ENCODE results near the gene SLC26A8. TPM values are rescaled to one million over a fixed set of nuclear protein-coding genes. Genes with fewer than 3 reads are reported as not detected.

SLC26A8 gene
- total and polyA plus RNA-seq, 2 experiments from 2014 or later: 0.89 to 2.9 TPM

DNA sequence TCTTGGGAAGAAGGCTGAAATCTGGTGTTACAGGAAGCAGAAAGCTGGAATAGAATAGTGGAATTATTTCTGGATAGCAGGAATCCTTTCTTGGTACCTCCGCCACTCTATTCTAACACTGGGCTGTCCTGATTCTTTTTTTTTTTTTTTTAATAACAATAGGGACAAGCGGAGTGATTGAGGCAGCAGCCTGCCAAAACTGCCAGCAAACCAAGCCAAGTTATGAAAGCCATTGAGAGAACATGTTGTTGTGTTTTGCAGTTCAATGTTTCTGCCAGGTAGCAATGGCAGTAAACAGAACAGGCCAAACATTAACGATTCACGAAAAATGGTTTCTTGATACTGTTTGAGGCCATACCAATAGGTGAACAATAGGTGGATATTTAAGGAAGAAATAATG lies 47.1 kb downstream of the SLC26A8 start:
- Histone ChIP-seq H3K27ac (ENCODE audit: low read depth) (no peak overlapping the region), H3K4me2 (no peak overlapping the region), H3K36me3 (ENCODE audit: insufficient read depth) (no peaks in the 10 kb centered on the region), H3K27me3 (ENCODE audit: insufficient read depth) (no peaks in the 10 kb centered on the region), H3K4me3 (no peak overlapping the region), H3F3A (replicated peaks; ENCODE audit: low read depth) (no peaks in the 10 kb centered on the region), H3K4me1 (ENCODE audit: insufficient read depth) (no peaks in the 10 kb centered on the region), H3K9me2 (ENCODE audit: insufficient read depth) (0 out of 2 replicates have a peak, but pooled peaks cover 2% of the 10 kb centered on the region), H4K20me1 (replicated peaks; ENCODE audit: insufficient read depth) (no peaks in the 10 kb centered on the region), H2AFZ (peak overlapping the region; percentile 60; the same call in 1 of the 2 replicates), H3K79me2 (replicated peaks; ENCODE audit: insufficient read depth) (no peaks in the 10 kb centered on the region)
- Mint-ChIP-seq H3K4me1 (no peaks in the 10 kb centered on the region; the same call in 2 of the 3 replicates), H3K27me3 (ENCODE audit: insufficient read depth, low read depth, poor library complexity) (peaks cover 1% of the 10 kb centered on the region), H3K27ac (no peak overlapping the region), H3K4me3 (no peak overlapping the region), H3K36me3 (ENCODE audit: low read depth) (no peaks in the 10 kb centered on the region), H3K9me3 (no peaks in the 10 kb centered on the region)
- ATAC-seq: no peak
- no peak for DNase-seq (ENCODE audit: low spot score)
- TF ChIP-seq ZNF114 (CRISPR knock-in tag; IDR thresholded peaks at IDR 0.05) (no peak), NANOG (IDR thresholded peaks at IDR 0.05; ENCODE audit: borderline replicate concordance) (no peak), EZH2 (IDR thresholded peaks at IDR 0.05; ENCODE audit: low read depth, unreplicated experiment) (no peak), EZH2phosphoT487 (IDR thresholded peaks at IDR 0.05; ENCODE audit: unreplicated experiment) (no peak), JUNB (IDR thresholded peaks at IDR 0.05; ENCODE audit: unreplicated experiment) (no peak), CREB1 (CRISPR knock-in tag; IDR thresholded peaks at IDR 0.05; ENCODE audit: low read depth) (no peak), ZNF331 (CRISPR knock-in tag; IDR thresholded peaks at IDR 0.05; ENCODE audit: low read depth) (no peak), STAT1 (IDR thresholded peaks at IDR 0.05; ENCODE audit: unreplicated experiment) (no peak), POLR2AphosphoS5 (IDR thresholded peaks at IDR 0.05; ENCODE audit: low read depth) (no peak)
- TF ChIP-seq, protein P1, sequence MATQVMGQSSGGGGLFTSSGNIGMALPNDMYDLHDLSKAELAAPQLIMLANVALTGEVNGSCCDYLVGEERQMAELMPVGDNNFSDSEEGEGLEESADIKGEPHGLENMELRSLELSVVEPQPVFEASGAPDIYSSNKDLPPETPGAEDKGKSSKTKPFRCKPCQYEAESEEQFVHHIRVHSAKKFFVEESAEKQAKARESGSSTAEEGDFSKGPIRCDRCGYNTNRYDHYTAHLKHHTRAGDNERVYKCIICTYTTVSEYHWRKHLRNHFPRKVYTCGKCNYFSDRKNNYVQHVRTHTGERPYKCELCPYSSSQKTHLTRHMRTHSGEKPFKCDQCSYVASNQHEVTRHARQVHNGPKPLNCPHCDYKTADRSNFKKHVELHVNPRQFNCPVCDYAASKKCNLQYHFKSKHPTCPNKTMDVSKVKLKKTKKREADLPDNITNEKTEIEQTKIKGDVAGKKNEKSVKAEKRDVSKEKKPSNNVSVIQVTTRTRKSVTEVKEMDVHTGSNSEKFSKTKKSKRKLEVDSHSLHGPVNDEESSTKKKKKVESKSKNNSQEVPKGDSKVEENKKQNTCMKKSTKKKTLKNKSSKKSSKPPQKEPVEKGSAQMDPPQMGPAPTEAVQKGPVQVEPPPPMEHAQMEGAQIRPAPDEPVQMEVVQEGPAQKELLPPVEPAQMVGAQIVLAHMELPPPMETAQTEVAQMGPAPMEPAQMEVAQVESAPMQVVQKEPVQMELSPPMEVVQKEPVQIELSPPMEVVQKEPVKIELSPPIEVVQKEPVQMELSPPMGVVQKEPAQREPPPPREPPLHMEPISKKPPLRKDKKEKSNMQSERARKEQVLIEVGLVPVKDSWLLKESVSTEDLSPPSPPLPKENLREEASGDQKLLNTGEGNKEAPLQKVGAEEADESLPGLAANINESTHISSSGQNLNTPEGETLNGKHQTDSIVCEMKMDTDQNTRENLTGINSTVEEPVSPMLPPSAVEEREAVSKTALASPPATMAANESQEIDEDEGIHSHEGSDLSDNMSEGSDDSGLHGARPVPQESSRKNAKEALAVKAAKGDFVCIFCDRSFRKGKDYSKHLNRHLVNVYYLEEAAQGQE (IDR thresholded peaks at IDR 0.05; ENCODE audit: unreplicated experiment): no peak
- TF ChIP-seq, protein P2, sequence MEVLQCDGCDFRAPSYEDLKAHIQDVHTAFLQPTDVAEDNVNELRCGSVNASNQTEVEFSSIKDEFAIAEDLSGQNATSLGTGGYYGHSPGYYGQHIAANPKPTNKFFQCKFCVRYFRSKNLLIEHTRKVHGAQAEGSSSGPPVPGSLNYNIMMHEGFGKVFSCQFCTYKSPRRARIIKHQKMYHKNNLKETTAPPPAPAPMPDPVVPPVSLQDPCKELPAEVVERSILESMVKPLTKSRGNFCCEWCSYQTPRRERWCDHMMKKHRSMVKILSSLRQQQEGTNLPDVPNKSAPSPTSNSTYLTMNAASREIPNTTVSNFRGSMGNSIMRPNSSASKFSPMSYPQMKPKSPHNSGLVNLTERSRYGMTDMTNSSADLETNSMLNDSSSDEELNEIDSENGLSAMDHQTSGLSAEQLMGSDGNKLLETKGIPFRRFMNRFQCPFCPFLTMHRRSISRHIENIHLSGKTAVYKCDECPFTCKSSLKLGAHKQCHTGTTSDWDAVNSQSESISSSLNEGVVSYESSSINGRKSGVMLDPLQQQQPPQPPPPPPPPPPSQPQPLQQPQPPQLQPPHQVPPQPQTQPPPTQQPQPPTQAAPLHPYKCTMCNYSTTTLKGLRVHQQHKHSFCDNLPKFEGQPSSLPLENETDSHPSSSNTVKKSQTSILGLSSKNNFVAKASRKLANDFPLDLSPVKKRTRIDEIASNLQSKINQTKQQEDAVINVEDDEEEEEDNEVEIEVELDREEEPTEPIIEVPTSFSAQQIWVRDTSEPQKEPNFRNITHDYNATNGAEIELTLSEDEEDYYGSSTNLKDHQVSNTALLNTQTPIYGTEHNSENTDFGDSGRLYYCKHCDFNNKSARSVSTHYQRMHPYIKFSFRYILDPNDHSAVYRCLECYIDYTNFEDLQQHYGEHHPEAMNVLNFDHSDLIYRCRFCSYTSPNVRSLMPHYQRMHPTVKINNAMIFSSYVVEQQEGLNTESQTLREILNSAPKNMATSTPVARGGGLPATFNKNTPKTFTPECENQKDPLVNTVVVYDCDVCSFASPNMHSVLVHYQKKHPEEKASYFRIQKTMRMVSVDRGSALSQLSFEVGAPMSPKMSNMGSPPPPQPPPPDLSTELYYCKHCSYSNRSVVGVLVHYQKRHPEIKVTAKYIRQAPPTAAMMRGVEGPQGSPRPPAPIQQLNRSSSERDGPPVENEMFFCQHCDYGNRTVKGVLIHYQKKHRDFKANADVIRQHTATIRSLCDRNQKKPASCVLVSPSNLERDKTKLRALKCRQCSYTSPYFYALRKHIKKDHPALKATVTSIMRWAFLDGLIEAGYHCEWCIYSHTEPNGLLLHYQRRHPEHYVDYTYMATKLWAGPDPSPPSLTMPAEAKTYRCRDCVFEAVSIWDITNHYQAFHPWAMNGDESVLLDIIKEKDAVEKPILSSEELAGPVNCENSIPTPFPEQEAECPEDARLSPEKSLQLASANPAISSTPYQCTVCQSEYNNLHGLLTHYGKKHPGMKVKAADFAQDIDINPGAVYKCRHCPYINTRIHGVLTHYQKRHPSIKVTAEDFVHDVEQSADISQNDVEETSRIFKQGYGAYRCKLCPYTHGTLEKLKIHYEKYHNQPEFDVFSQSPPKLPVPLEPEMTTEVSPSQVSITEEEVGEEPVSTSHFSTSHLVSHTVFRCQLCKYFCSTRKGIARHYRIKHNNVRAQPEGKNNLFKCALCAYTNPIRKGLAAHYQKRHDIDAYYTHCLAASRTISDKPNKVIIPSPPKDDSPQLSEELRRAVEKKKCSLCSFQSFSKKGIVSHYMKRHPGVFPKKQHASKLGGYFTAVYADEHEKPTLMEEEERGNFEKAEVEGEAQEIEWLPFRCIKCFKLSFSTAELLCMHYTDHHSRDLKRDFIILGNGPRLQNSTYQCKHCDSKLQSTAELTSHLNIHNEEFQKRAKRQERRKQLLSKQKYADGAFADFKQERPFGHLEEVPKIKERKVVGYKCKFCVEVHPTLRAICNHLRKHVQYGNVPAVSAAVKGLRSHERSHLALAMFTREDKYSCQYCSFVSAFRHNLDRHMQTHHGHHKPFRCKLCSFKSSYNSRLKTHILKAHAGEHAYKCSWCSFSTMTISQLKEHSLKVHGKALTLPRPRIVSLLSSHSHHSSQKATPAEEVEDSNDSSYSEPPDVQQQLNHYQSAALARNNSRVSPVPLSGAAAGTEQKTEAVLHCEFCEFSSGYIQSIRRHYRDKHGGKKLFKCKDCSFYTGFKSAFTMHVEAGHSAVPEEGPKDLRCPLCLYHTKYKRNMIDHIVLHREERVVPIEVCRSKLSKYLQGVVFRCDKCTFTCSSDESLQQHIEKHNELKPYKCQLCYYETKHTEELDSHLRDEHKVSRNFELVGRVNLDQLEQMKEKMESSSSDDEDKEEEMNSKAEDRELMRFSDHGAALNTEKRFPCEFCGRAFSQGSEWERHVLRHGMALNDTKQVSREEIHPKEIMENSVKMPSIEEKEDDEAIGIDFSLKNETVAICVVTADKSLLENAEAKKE (CRISPR knock-in tag; IDR thresholded peaks at IDR 0.05): no peak
- TF ChIP-seq, protein P3, sequence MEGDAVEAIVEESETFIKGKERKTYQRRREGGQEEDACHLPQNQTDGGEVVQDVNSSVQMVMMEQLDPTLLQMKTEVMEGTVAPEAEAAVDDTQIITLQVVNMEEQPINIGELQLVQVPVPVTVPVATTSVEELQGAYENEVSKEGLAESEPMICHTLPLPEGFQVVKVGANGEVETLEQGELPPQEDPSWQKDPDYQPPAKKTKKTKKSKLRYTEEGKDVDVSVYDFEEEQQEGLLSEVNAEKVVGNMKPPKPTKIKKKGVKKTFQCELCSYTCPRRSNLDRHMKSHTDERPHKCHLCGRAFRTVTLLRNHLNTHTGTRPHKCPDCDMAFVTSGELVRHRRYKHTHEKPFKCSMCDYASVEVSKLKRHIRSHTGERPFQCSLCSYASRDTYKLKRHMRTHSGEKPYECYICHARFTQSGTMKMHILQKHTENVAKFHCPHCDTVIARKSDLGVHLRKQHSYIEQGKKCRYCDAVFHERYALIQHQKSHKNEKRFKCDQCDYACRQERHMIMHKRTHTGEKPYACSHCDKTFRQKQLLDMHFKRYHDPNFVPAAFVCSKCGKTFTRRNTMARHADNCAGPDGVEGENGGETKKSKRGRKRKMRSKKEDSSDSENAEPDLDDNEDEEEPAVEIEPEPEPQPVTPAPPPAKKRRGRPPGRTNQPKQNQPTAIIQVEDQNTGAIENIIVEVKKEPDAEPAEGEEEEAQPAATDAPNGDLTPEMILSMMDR (conservative IDR thresholded peaks at IDR 0.05; ENCODE audit: low read depth in 2 of 2): no peak
- TF ChIP-seq, protein P4, sequence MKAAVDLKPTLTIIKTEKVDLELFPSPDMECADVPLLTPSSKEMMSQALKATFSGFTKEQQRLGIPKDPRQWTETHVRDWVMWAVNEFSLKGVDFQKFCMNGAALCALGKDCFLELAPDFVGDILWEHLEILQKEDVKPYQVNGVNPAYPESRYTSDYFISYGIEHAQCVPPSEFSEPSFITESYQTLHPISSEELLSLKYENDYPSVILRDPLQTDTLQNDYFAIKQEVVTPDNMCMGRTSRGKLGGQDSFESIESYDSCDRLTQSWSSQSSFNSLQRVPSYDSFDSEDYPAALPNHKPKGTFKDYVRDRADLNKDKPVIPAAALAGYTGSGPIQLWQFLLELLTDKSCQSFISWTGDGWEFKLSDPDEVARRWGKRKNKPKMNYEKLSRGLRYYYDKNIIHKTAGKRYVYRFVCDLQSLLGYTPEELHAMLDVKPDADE (IDR thresholded peaks at IDR 0.05): no peak

All from GM23338 (cell line).